H1 (cell line): ENCODE measurements around the gene LPAR2. TPM values are rescaled to one million over a fixed set of nuclear protein-coding genes. Genes with fewer than 3 reads are reported as not detected.

Experiments used
- BACH1 ChIP-seq: IDR thresholded peaks from 2 replicates; pipeline ENCODE4 v1.6.1; 2012; ENCODE audit warnings: low read length, improper control_type of control experiment
- BCL11A ChIP-seq, 2 experiments: IDR thresholded peaks; one replicate each; pipeline ENCODE4 v1.6.1; 2011; ENCODE audit warnings: low read depth in 2 of 2, low read length in 2 of 2, mild to moderate bottlenecking in 2 of 2
- CHD1 ChIP-seq: IDR thresholded peaks from 2 replicates; pipeline ENCODE4 v1.6.1; 2012; ENCODE audit warnings: low read depth, low read length, improper control_type of control experiment
- CREB1 ChIP-seq: IDR thresholded peaks from 2 replicates; pipeline ENCODE4 v1.6.1; 2012; ENCODE audit warnings: inconsistent platforms
- FOSL1 ChIP-seq: IDR thresholded peaks from 2 replicates; pipeline ENCODE4 v1.6.1; 2011; ENCODE audit warnings: mild to moderate bottlenecking, low read depth, low read length, moderate library complexity; ENCODE audit not compliant: insufficient read depth
- GABPA ChIP-seq: IDR thresholded peaks from 2 replicates; pipeline ENCODE4 v1.6.1; 2011; ENCODE audit warnings: mild to moderate bottlenecking, low read length, moderate library complexity, borderline replicate concordance; ENCODE audit not compliant: insufficient read depth
- JUN ChIP-seq: IDR thresholded peaks from 2 replicates; pipeline ENCODE4 v1.6.1; 2011; ENCODE audit warnings: low read depth, mild to moderate bottlenecking, improper control_type of control experiment, low read length
- KDM5A ChIP-seq: fragments of 200-600 bp; IDR thresholded peaks from 2 replicates; pipeline ENCODE4 v1.7.1; 2012; ENCODE audit warnings: mild to moderate bottlenecking, low read length, inconsistent platforms, mixed read lengths
- PHF8 ChIP-seq: fragments of 200-600 bp; sonication (generic); conservative IDR thresholded peaks from 2 replicates; pipeline ENCODE4 v1.7.1; 2012; ENCODE audit warnings: low read depth, mild to moderate bottlenecking, inconsistent platforms, low read length, moderate library complexity
- RBBP5 ChIP-seq: IDR thresholded peaks from 2 replicates; pipeline ENCODE4 v1.7.1; 2012; ENCODE audit warnings: low read depth, mild to moderate bottlenecking, inconsistent platforms, low read length, moderate library complexity, borderline replicate concordance
- RFX5 ChIP-seq: IDR thresholded peaks from 2 replicates; pipeline ENCODE4 v1.6.1; 2011; ENCODE audit warnings: low read depth, low read length, improper control_type of control experiment, borderline replicate concordance
- RNF2 ChIP-seq: fragments of 200-900, 300-1000 bp; sonication (generic); IDR thresholded peaks from 2 replicates; pipeline ENCODE4 v1.7.1; 2016; ENCODE audit warnings: borderline replicate concordance, low read depth, mild to moderate bottlenecking, antibody characterized with exemption, low read length; ENCODE audit not compliant: poor library complexity, severe bottlenecking; ENCODE audit errors: missing control alignments
- SAP30 ChIP-seq: fragments of 300-600 bp; sonication (generic); IDR thresholded peaks from 2 replicates; pipeline ENCODE4 v1.7.1; 2012; ENCODE audit warnings: low read length, moderate library complexity, mild to moderate bottlenecking, inconsistent platforms; ENCODE audit not compliant: insufficient read depth, insufficient replicate concordance
- SIN3A ChIP-seq, 2 experiments: IDR thresholded peaks in 1 of 2; conservative IDR thresholded peaks in 1 of 2; 2 replicates each; pipeline ENCODE4 v1.6.1; 2011 to 2012; ENCODE audit warnings: low read length in 2 of 2, improper control_type of control experiment in 1 of 2, low read depth in 1 of 2, mild to moderate bottlenecking in 1 of 2
- SP2 ChIP-seq: IDR thresholded peaks from 2 replicates; pipeline ENCODE4 v1.6.1; 2012; ENCODE audit warnings: mild to moderate bottlenecking, low read length, inconsistent platforms
- SP4 ChIP-seq: IDR thresholded peaks from 2 replicates; pipeline ENCODE4 v1.6.1; 2012; ENCODE audit warnings: low read length, inconsistent platforms
- YY1 ChIP-seq: IDR thresholded peaks from 2 replicates; pipeline ENCODE4 v1.6.1; 2011; ENCODE audit warnings: low read depth, mild to moderate bottlenecking, low read length
- ZNF274 ChIP-seq: IDR thresholded peaks from 2 replicates; pipeline ENCODE4 v1.7.0; 2012; ENCODE audit warnings: low read length, borderline replicate concordance; ENCODE audit errors: extremely low read depth
- polyA plus RNA-seq, 7 experiments: library from polyadenylated mRNA; depleted of rRNA in 3 of 7; stranded (reverse) in 5 of 7; unstranded in 2 of 7; fragments of >200 nt in 5 of 7; fragments of 200-250 nt in 2 of 7; gene quantifications; 1 replicate in 5 of 7; 2 replicates in 1 of 7; 4 replicates in 1 of 7; pipeline versions ENCODE4 v1.2.1 to v1.2.3, GENCODE V29; 2011 to 2013; ENCODE audit warnings: missing spikeins in 2 of 7, mixed read lengths in 2 of 7
- total RNA-seq: library from RNA; stranded (reverse); fragmentation: NEBNext Ultra II Directional; extraction: Animal tissue kit (Norgen Biotek cat#: 25700); gene quantifications from 2 replicates; pipeline ENCODE4 v1.2.1, GENCODE V29; 2021
- TF ChIP-seq, protein P1 (sequence below): IDR thresholded peaks from 2 replicates; pipeline ENCODE4 v1.6.1; 2011; ENCODE audit warnings: low read depth, mild to moderate bottlenecking, low read length; ENCODE audit not compliant: insufficient read depth
- TF ChIP-seq, protein P2 (sequence below), 3 experiments: IDR thresholded peaks; 1 replicate in 2 of 3; 2 replicates in 1 of 3; pipeline versions ENCODE4 v1.5.1 to v1.6.1; 2011; ENCODE audit warnings: low read length in 3 of 3, mild to moderate bottlenecking in 3 of 3, inconsistent platforms in 2 of 3, low read depth in 1 of 3, moderate library complexity in 1 of 3; ENCODE audit not compliant: insufficient read depth in 1 of 3; ENCODE audit errors: control extremely low read depth in 1 of 3

LPAR2 gene
- total and polyA plus RNA-seq, 2 of the 8 experiments (the other 6 are each of a cell fraction or from before 2014, with no cell fraction given): 47.6 to 70.2 TPM

DNA sequence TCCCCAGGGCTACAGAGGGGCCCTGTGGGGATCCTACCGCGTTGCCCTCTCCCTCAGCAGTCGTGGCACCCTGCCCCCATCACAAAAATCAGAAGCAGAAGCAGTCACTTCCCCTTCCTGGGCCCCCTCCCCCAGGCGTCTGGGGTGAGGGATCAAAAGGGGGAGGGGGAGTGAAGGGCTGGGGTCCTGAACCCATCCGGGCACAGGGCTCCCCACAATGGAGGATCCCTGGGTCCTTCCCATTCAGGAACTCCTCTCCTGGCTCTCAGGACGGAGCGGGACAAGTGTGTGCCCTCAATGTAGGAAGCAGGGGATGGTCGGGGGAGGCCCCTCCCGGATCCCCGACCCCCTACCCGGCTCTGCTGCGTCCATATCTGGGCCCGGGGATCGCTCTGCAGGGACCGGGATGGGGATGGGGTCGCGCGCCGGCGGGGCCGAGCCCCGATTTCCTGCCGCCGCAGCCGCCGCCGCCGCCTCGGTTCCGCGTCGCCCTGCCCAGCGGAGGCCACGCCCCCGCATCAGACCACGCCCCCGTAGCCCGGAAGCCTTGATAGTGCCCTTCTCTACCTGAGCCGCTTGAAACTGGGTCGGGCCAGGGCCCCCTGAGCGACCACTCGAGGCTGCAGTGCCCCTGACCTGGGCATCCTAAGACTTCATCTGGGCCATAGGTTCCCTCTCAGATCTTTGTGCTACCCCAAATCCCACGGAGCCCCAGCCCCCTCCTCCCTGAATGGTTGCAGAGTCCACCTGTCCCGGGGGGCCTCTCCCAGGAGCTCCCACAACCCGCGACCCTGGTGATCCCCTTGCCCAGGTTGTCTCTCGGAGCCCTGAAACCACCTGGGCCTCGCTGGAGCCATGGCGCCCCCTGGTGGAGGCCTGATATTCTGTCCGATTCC is 15.4 kb upstream of the LPAR2 start, which contains the start of gene GMIP (continued):
- TF ChIP-seq SIN3A (conservative IDR thresholded peaks at IDR 0.05 in 1 of 2, IDR thresholded peaks at IDR 0.05 in 1 of 2; ENCODE audit: low read depth in 1 of 2, low read length in 2 of 2) (peak in 1 of 2 experiments; percentile 36; a peak in 1 of 4 replicates), GABPA (no peak), ZNF274 (no peak), PHF8 (peak; percentile 65), BACH1 (0 out of 2 replicates have a peak, but pooled peaks have one; percentile 22), YY1 (peak; percentile 47; the same call in 1 of the 2 replicates), SP2 (no peak), RFX5 (no peak), BCL11A (IDR thresholded peaks at IDR 0.05; ENCODE audit: low read depth in 2 of 2, low read length in 2 of 2) (no peak), RNF2 (no peak), SP4 (peak; percentile 40; the same call in 1 of the 2 replicates), CHD1 (no peak), CREB1 (peak; percentile 42), RBBP5 (peak; percentile 64; the same call in 1 of the 2 replicates), JUN (no peak), KDM5A (no peak), SAP30 (no peak), FOSL1 (no peak)
- TF ChIP-seq, protein P1, sequence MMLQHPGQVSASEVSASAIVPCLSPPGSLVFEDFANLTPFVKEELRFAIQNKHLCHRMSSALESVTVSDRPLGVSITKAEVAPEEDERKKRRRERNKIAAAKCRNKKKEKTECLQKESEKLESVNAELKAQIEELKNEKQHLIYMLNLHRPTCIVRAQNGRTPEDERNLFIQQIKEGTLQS: no peak
- TF ChIP-seq, protein P2, sequence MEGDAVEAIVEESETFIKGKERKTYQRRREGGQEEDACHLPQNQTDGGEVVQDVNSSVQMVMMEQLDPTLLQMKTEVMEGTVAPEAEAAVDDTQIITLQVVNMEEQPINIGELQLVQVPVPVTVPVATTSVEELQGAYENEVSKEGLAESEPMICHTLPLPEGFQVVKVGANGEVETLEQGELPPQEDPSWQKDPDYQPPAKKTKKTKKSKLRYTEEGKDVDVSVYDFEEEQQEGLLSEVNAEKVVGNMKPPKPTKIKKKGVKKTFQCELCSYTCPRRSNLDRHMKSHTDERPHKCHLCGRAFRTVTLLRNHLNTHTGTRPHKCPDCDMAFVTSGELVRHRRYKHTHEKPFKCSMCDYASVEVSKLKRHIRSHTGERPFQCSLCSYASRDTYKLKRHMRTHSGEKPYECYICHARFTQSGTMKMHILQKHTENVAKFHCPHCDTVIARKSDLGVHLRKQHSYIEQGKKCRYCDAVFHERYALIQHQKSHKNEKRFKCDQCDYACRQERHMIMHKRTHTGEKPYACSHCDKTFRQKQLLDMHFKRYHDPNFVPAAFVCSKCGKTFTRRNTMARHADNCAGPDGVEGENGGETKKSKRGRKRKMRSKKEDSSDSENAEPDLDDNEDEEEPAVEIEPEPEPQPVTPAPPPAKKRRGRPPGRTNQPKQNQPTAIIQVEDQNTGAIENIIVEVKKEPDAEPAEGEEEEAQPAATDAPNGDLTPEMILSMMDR (IDR thresholded peaks at IDR 0.05; ENCODE audit: control extremely low read depth in 1 of 3, insufficient read depth in 1 of 3, low read depth in 1 of 3, low read length in 3 of 3): peak; percentile 74 to 94 (median 87)
